ENCODE results near the gene ZFAND6.
"Not testable (repeated sequence)": the region's sequence is repeated elsewhere in the genome, so short reads cannot be mapped to it uniquely, and the experiment has no call there.

ZFAND6 gene

GRCh38 chr15:80058851-80059785, at the start of gene ZFAND6:
Gene ZFAND6, plus strand, starts transcription at chr15:80059676. Its CDS starts 60,669 bp downstream, at chr15:80120345.
- Histone ChIP-seq H3K4me3 (peak within 1 kb of the TSS; percentile 91 to 94), H3K9me3 (no peaks in the 10 kb centered on the region), H3K36me3 (no peaks in the 10 kb centered on the region), H3K27me3 (no peaks in the 10 kb centered on the region), H3K4me1 (peaks cover 0 to 28% (median 16%) of the 10 kb centered on the region in 4 donors), H3K27ac (peak within 1 kb of the TSS; percentile 84 to 94)
- no peak for TF ChIP-seq CTCF (IDR thresholded peaks at IDR 0.05)
- peak; percentile 92 to 97 for DNase-seq
- intact Hi-C loops (cut with DNase I; ENCODE audit: low total_unique reads) = loop anchor here (5.0 to 10.0 kb wide), 3 partner anchors 93 to 336 kb away; partner anchors contain the start of gene FAH

GRCh38 chr15:80010131-80010673, 49.3 kb upstream of the ZFAND6 start:
- no peak overlapping the region for H3K27ac ChIP-seq

GRCh38 chr15:80011041-80011523, 48.4 kb upstream of the ZFAND6 start:
- H3K27me3 ChIP-seq; DNase-seq; H3K9me3 ChIP-seq; H3K4me3 ChIP-seq; intact Hi-C loops (cut with DNase I; ENCODE audit: low total_unique reads); H3K36me3 ChIP-seq; H3K27ac ChIP-seq; H3K4me1 ChIP-seq: not testable (repeated sequence)

More at GRCh38 chr15:80010131-80010673, 49.3 kb upstream of the ZFAND6 start:
- no peak for DNase-seq
- Histone ChIP-seq H3K4me1 (no peaks in the 10 kb centered on the region), H3K36me3 (no peaks in the 10 kb centered on the region), H3K4me3 (no peak overlapping the region), H3K27me3 (no peaks in the 10 kb centered on the region), H3K9me3 (no peaks in the 10 kb centered on the region)
- intact Hi-C loops (cut with DNase I; ENCODE audit: low total_unique reads) = no loop called here
- TF ChIP-seq CTCF (IDR thresholded peaks at IDR 0.05) = no peak

GRCh38 chr15:80011596-80011995, 47.9 kb upstream of the ZFAND6 start:
- Histone ChIP-seq H3K4me3 (no peak overlapping the region), H3K27me3 (no peaks in the 10 kb centered on the region), H3K27ac (no peak overlapping the region), H3K36me3 (no peaks in the 10 kb centered on the region), H3K4me1 (no peaks in the 10 kb centered on the region), H3K9me3 (no peaks in the 10 kb centered on the region)
- intact Hi-C loops (cut with DNase I; ENCODE audit: low total_unique reads) = no loop called here
- no peak for DNase-seq
- TF ChIP-seq CTCF (IDR thresholded peaks at IDR 0.05) = no peak

GRCh38 chr15:80012060-80012726, 47.3 kb upstream of the ZFAND6 start:
- Histone ChIP-seq H3K27me3 (no peaks in the 10 kb centered on the region), H3K9me3 (no peaks in the 10 kb centered on the region), H3K4me3 (no peak overlapping the region), H3K27ac (no peak overlapping the region), H3K4me1 (no peaks in the 10 kb centered on the region), H3K36me3 (no peaks in the 10 kb centered on the region)
- no peak for TF ChIP-seq CTCF (IDR thresholded peaks at IDR 0.05)
- no peak for DNase-seq
- intact Hi-C loops (cut with DNase I; ENCODE audit: low total_unique reads) = no loop called here

- H3K27me3 ChIP-seq; H3K9me3 ChIP-seq; H3K4me3 ChIP-seq; DNase-seq; intact Hi-C loops (cut with DNase I; ENCODE audit: low total_unique reads); H3K36me3 ChIP-seq; H3K27ac ChIP-seq; H3K4me1 ChIP-seq: not testable (repeated sequence)
These were observed 45.3 kb upstream of the ZFAND6 start for GRCh38 chr15:80014186-80014585.

Data from tibial artery (tissue), 4 donors.